GM10266 (cell line): ENCODE data around the gene TSPAN9.

Source experiments
- DNase-seq: peaks from one replicate; pipeline ENCODE4 v3.0.0; 2012; ENCODE audit errors: extremely low spot score
- TF ChIP-seq, protein P1 (sequence below): IDR thresholded peaks from 2 replicates; pipeline ENCODE4 v1.5.1; 2012; ENCODE audit warnings: mild to moderate bottlenecking, low read depth; ENCODE audit not compliant: control insufficient read depth, insufficient read depth; ENCODE audit errors: missing control alignments

Gene TSPAN9

DNA sequence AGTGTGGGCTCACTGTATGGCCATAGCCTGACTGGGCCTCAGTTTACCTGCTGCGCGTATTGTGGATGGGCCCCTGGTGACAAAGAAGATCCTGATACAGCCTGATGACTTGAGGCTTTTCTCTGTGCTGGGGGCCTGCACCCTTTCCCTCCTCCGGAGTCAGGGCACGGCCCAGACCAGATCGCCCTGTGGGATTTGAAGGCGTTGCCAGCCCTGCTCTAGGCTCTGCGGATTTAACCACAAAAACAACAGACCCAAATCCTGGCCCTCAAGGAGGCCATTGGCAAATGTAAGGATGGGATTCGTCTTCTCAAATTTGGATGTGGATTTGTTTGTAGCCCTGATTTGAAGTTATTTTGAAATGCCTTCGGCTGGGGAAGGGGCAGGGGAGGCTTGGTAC, 195.8 kb downstream of the TSPAN9 start:
- TF ChIP-seq, protein P1, sequence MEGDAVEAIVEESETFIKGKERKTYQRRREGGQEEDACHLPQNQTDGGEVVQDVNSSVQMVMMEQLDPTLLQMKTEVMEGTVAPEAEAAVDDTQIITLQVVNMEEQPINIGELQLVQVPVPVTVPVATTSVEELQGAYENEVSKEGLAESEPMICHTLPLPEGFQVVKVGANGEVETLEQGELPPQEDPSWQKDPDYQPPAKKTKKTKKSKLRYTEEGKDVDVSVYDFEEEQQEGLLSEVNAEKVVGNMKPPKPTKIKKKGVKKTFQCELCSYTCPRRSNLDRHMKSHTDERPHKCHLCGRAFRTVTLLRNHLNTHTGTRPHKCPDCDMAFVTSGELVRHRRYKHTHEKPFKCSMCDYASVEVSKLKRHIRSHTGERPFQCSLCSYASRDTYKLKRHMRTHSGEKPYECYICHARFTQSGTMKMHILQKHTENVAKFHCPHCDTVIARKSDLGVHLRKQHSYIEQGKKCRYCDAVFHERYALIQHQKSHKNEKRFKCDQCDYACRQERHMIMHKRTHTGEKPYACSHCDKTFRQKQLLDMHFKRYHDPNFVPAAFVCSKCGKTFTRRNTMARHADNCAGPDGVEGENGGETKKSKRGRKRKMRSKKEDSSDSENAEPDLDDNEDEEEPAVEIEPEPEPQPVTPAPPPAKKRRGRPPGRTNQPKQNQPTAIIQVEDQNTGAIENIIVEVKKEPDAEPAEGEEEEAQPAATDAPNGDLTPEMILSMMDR, result no peak
- DNase-seq, result no peak

DNA sequence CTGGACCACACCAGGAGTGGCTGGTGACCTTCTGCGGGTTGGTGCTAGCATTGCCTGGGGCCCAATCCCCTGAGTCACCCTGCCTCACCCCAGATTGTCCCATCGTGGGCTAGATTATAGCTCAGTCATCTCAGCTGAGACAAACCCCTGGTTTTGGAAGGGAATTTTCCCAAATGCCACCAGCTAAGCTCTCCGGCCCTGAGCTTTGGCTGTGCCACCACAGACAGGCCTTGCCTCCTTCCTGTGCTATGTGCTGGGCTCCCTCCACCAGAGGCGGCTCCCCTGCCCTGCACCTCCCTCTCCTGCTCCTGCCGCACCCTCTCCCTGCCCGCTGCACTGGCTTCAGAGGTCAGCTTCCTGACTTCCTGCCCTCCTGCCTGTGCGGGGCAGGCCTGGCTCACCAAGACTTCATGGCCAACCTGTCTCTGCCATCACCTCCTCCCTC, 196.3 kb downstream of the TSPAN9 start:
- TF ChIP-seq, protein P1, result no peak
- DNase-seq, result no peak

DNA sequence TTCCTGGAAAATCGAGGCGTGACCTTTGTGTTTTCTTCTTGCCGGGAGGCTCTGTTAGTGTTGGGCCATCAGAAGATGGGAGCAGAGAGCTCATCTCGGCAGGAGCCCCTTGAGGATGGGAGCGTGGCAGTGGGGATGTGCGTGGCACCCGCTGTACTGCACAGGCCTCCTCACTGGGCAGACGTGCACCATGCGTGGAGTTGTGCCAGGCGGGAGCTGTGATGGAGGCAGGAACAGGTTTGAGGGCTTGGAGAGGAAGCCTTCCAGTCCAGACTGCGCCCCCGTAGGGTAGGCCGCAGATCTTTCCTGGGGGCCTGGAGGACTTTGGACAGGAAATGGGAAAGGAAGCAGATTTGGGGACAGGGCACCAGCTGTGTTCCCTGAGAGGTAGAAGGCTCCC, 197.5 kb downstream of the TSPAN9 start:
- TF ChIP-seq, protein P1, result no peak
- no peak for DNase-seq

DNA sequence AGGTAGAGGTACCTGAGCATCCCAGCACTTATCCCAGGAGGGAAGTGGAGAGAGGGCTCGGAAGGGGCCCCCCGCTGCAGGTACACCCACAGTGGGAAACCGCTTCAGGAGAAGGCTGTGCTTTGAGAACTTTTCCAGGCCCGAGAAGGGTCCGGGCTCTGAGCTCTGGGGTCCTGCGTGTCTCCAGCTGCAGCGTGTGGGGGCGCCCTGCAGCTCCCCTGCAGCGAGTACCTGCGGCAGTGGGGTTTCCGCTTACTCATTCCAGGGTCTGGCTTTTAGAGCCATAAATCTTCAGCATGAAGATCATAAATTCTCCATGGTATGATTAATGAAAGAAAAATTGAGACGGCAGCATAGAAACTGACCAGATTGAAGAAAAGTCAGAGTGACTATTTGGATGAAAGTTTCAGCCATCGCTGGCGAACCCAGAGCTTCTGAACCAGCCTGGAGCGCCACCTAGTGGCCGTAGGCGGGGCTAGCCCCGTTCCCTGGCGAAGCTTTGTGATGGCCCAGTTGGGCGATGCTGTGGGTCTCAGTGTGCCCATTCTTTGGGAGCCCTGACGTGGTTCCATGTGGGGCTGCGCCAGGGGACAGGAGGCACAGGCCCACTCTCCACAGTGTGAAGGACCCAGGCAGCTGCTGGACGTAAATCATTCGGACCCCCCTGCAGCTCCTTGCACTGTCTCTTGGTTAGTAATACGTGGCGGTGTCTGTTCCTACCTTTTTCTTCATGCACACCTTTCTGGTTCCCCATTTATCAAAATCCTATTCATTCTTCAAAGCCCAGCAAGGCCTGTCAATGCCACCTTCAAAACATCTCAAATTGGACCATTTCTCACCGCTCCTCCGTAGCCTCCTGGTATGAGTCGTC, 198.2 kb downstream of the TSPAN9 start:
- TF ChIP-seq, protein P1, result peak; percentile 92
- peak; percentile 86 for DNase-seq

DNA sequence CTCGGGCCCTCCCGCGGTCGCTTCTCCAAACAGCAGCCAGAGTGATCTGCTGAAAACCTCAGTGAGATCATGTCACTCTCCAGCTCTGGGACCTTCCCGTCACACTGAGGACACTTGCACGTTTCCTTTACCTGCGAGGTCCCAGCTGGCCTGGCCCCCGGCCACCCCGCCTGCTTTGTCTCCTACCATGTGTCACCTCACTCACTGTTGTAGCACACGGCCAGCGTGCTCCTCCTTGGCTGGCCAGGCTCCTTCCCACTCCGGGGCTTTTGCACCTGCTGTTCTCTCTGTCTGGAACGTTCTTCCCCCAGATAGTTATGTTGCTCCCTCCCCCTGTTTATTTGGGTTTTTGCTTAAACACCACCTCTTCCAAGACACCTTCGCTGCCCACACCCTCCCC, 199.0 kb downstream of the TSPAN9 start:
- DNase-seq, result no peak
- TF ChIP-seq, protein P1, result no peak

DNA sequence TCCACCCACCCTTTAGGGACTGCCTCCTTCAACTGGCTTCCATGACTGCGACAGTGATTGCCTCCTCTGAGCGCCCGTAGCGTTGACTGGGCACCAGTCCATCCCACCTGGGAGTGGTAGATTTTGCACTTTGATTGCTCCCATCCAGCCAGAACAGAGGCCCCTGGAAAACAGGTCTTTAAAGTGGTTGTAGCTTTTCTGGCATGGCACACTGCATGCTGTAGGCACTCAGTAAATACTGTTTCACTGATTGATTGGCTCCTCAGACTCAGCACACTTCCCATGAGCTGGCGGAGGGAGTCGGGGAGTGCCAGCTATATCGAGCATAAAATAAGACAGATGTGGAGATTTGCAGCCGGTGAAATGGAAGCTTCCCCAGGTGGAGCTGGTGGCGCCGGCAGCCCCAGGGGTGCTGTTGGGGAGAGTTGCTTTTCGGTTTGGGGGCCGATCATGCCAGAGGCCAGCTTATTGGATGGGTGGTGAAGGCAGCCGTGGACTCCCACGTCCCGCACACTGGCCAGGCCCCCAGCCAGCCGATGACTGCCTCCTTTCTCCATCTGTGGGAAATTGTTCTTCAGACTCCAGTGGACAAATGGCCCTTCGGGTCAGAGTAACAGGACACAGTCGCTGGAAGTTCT, 200.2 kb downstream of the TSPAN9 start:
- no peak for DNase-seq
- TF ChIP-seq, protein P1, result no peak
